HK-2 (cell line): ENCODE measurements around the gene LSS.

Experiments
- DNase-seq: peaks from one replicate; pipeline ENCODE4 v3.0.0-alpha.2; 2018; ENCODE audit not compliant: unreplicated experiment

LSS gene

DNA sequence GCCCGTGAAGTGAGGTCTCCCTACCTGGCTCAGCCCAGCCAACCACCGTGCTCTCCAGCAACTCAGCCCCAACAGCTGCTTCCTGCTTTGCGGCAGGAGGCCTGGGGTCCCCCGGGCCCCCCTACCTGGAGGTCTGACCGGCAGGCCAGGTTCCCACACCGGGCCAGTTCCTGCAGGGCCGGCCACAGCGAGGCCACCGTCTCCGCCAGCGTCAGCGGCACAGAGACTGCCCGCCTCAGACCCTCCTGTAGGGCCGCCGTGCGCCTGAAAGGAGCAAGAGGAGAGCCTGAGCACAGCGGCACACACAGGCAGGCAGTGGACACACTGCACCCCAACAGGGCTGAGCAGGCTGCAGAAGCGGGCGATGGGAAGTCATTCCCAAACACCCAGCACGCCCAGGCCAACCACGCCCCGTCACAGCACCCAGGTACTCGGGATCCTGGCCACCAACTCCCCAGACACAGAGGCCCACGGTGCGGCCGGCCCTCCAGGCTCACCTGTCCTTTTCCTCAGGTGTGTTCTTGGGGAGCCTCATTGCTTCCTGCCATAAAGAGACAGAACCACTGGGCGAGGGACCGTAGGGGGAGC lies 90.1 kb downstream of the LSS start:
- no peak for DNase-seq
